HepG2 (cell line): ENCODE data around the gene ABHD17A. TPM values are rescaled to one million over a fixed set of nuclear protein-coding genes. Genes with fewer than 3 reads are reported as not detected.

Source experiments
- E2F2 ChIP-seq: sonication (generic); formaldehyde crosslinking; IDR thresholded peaks from 2 replicates; pipeline ENCODE4 v1.4.0; 2020; ENCODE audit warnings: missing genetic modification reagents, borderline replicate concordance
- HNRNPLL ChIP-seq: fragments of 200-400 bp; formaldehyde crosslinking; IDR thresholded peaks from 2 replicates; pipeline ENCODE4 v1.6.1; 2017; ENCODE audit warnings: mild to moderate bottlenecking, low read depth, low read length; ENCODE audit not compliant: poor library complexity, severe bottlenecking
- KIAA2018 ChIP-seq: sonication (generic); formaldehyde crosslinking; IDR thresholded peaks from 2 replicates; pipeline ENCODE4 v1.5.0; 2020; ENCODE audit warnings: mild to moderate bottlenecking, missing genetic modification reagents, borderline replicate concordance
- MYNN ChIP-seq: sonication (generic); formaldehyde crosslinking; IDR thresholded peaks from 2 replicates; pipeline ENCODE4 v1.4.0; 2020; ENCODE audit warnings: mild to moderate bottlenecking, low read depth, missing genetic modification reagents
- MYPOP ChIP-seq: sonication (generic); formaldehyde crosslinking; IDR thresholded peaks from 2 replicates; pipeline ENCODE4 v1.8.1; 2023; ENCODE audit warnings: mild to moderate bottlenecking, moderate library complexity, missing genetic modification reagents
- NBN ChIP-seq: fragments of 450-650 bp; conservative IDR thresholded peaks from 2 replicates; pipeline ENCODE4 v1.6.1; 2017
- NR2C2 ChIP-seq: sonication (generic); formaldehyde crosslinking; IDR thresholded peaks from 2 replicates; pipeline ENCODE4 v1.4.0; 2020; ENCODE audit warnings: missing genetic modification reagents, mild to moderate bottlenecking, moderate library complexity, borderline replicate concordance
- PAWR ChIP-seq: sonication (generic); formaldehyde crosslinking; IDR thresholded peaks from 2 replicates; pipeline ENCODE4 v1.4.0; 2020; ENCODE audit warnings: missing genetic modification reagents, mild to moderate bottlenecking, borderline replicate concordance
- TBX2 ChIP-seq: sonication (generic); formaldehyde crosslinking; IDR thresholded peaks from 2 replicates; pipeline ENCODE4 v1.5.0; 2020; ENCODE audit warnings: missing genetic modification reagents, mild to moderate bottlenecking, borderline replicate concordance
- ZNF24 ChIP-seq: fragments of 450-650 bp; IDR thresholded peaks from 2 replicates; pipeline ENCODE4 v1.6.1; 2017; ENCODE audit warnings: antibody characterized with exemption, mild to moderate bottlenecking
- ZNF253 ChIP-seq: sonication (generic); formaldehyde crosslinking; IDR thresholded peaks from 2 replicates; pipeline ENCODE4 v1.8.0; 2022; ENCODE audit warnings: mild to moderate bottlenecking, missing genetic modification reagents, borderline replicate concordance
- ZNF432 ChIP-seq: sonication (generic); formaldehyde crosslinking; IDR thresholded peaks from 2 replicates; pipeline ENCODE4 v1.5.0; 2020; ENCODE audit warnings: missing genetic modification reagents, mild to moderate bottlenecking, borderline replicate concordance
- ZNF574 ChIP-seq: sonication (generic); formaldehyde crosslinking; IDR thresholded peaks from 2 replicates; pipeline ENCODE4 v1.4.0; 2020; ENCODE audit warnings: missing genetic modification reagents
- ZNF598 ChIP-seq: sonication (generic); formaldehyde crosslinking; IDR thresholded peaks from 2 replicates; pipeline ENCODE4 v1.5.1; 2020; ENCODE audit warnings: mild to moderate bottlenecking, missing genetic modification reagents, borderline replicate concordance
- ZSCAN30 ChIP-seq: sonication (generic); formaldehyde crosslinking; IDR thresholded peaks from 2 replicates; pipeline ENCODE4 v1.5.0; 2020; ENCODE audit warnings: mild to moderate bottlenecking, missing genetic modification reagents
- polyA plus RNA-seq, 8 experiments: library from polyadenylated mRNA; depleted of rRNA in 3 of 8; stranded (reverse) in 7 of 8; unstranded in 1 of 8; fragments of >200 nt; fragmentation: Illumina TruSeq in 4 of 8; extraction: Trizol in 4 of 8; gene quantifications; 2 replicates each; pipeline versions ENCODE4 v1.2.1 to v1.2.3, GENCODE V29; 2011 to 2016; ENCODE audit warnings: low read depth in 4 of 8, missing spikeins in 1 of 8, mixed read lengths in 1 of 8; ENCODE audit not compliant: insufficient read depth in 1 of 8
- total RNA-seq, 5 experiments: library from RNA; depleted of rRNA; stranded (reverse); fragments of >200 nt; fragmentation: Illumina TruSeq; extraction: Trizol; gene quantifications; 2 replicates each; pipeline ENCODE4 v1.2.3, GENCODE V29; 2016; ENCODE audit warnings: low read depth in 1 of 5

Gene ABHD17A
- total and polyA plus RNA-seq, 2 of the 13 experiments (the other 11 are each of a cell fraction or from before 2014, with no cell fraction given), result 27.7 to 40.8 TPM

- TF ChIP-seq KIAA2018 (no peak), TBX2 (CRISPR knock-in tag) (no peak; the same call in 1 of the 2 replicates), MYNN (no peak), ZNF432 (CRISPR knock-in tag) (no peak), ZNF253 (peak; percentile 67; the same call in 1 of the 2 replicates), PAWR (CRISPR knock-in tag) (no peak), MYPOP (CRISPR knock-in tag) (no peak), NR2C2 (CRISPR knock-in tag) (peak; percentile 80), ZNF574 (CRISPR knock-in tag) (peak; percentile 22; the same call in 1 of the 2 replicates), ZNF24 (no peak), ZNF598 (CRISPR knock-in tag) (no peak), HNRNPLL (peak; percentile 17), ZSCAN30 (no peak), NBN (no peak), E2F2 (no peak)
These were observed 21.4 kb downstream of the ABHD17A start (continued) for GRCh38 chr19:1863638-1864479.
